Thyroid gland (tissue), 4 donors: Measurements from ENCODE around the gene ZCWPW1. TPM values are rescaled to one million over a fixed set of nuclear protein-coding genes. Genes with fewer than 3 reads are reported as not detected.
A peak's percentile ranks its signal among the peaks of the same experiment; 100 is the strongest.

Experiments used
- DNase-seq, 2 donors: peaks; one replicate each; pipeline ENCODE4 v3.0.0-alpha.2; 2019
- H3K27ac ChIP-seq, 3 donors: fragments of 200-600 bp; sonication (generic); 1 replicate in 2 of 3; 2 replicates in 1 of 3; pipeline ENCODE4 v1.5.1; 2016 to 2019; ENCODE audit warnings: mild to moderate bottlenecking in 1 of 3, moderate library complexity in 1 of 3
- H3K27me3 ChIP-seq: fragments of 200-600 bp; sonication (generic); one replicate; pipeline ENCODE4 v1.5.1; 2019
- H3K36me3 ChIP-seq, 2 donors: fragments of 200-600 bp; sonication (generic); one replicate each; pipeline ENCODE4 v1.5.1; 2016 to 2019
- H3K4me1 ChIP-seq, 2 donors: fragments of 200-600 bp; sonication (generic); one replicate each; pipeline ENCODE4 v1.5.1; 2017 to 2019
- H3K4me3 ChIP-seq, 3 donors: fragments of 200-600 bp; sonication (generic); replicated peaks in 1 of 3; 1 replicate in 2 of 3; 2 replicates in 1 of 3; pipeline ENCODE4 v1.5.1; 2016; ENCODE audit warnings: mild to moderate bottlenecking in 1 of 3
- H3K9me3 ChIP-seq: fragments of 200-600 bp; sonication (generic); one replicate; pipeline ENCODE4 v1.5.1; 2017
- POLR2A ChIP-seq, 2 donors: fragments of 450-650 bp; IDR thresholded peaks; one replicate each; pipeline ENCODE4 v1.6.1; 2017; ENCODE audit warnings: antibody characterized with exemption in 2 of 2, mild to moderate bottlenecking in 2 of 2, moderate library complexity in 1 of 2
- WGBS, 2 donors: methylation state at CpG; one replicate each; pipeline ENCODE4 v1.1.5; 2017; 5-methylcytosine and 5-hydroxymethylcytosine counted together
- intact Hi-C: fragments of 100-400 bp; cut with DNase I; formaldehyde crosslinking; loops from one replicate; pipeline ENCODE4 v1.15.1; 2023
- total RNA-seq, 4 donors: library from RNA; depleted of rRNA; stranded (reverse); fragments of >200 nt; gene quantifications; one replicate each; pipeline ENCODE4 v1.2.3, GENCODE V29; 2016
- TF ChIP-seq, protein P1 (sequence below), 6 experiments: fragments of 200-600 bp in 3 of 6; fragments of 450-650 bp in 3 of 6; sonication (generic) in 3 of 6; IDR thresholded peaks; one replicate each; pipeline ENCODE4 v1.5.1; 2016 to 2019; ENCODE audit warnings: antibody characterized with exemption in 6 of 6, mild to moderate bottlenecking in 2 of 6, inconsistent platforms in 1 of 6, moderate library complexity in 1 of 6

ZCWPW1 gene
- total RNA-seq, 4 donors from 2014 or later, result 3.6 to 7.1 (median 4.3) TPM

DNA sequence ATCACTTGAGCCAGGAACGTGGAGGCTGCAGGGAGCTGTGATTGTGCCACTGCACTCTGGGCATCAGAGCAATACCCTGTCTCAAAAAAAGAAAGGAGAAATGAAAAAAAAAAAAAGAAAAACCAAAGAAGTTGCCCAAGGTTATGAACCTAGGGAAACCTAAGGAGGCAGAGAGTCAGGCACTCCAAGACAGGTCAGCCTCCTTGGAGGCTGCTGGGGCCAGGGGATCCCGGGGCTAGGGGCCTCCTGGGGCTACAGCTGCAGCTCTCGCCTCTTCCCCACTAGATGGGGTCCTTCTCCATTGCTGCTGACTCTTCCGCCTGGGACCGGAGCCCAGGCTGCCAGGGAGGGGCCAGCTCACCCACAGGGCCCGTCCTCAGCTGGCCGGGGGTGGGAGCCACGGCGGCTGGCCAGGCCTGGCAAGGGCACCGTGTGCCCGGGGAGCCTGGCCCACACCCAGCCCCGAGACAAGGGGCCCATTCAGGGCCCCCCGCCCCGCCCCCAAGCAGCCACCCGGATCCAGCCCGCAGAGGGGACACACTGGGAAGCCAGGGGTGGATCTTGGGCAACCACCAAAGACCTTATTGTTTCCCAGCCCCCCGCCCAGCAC, 37.3 kb upstream of the ZCWPW1 start:
- H3K27me3 ChIP-seq, result no peaks in the 10 kb centered on the region
- intact Hi-C loops, result loop anchor here (2.0 to 10.0 kb wide), 3 partner anchors 95 to 259 kb away; partner anchors contain the start of gene EPO
- H3K27ac ChIP-seq, result peak overlapping the region; percentile 50 to 80 (median 80)
- TF ChIP-seq, protein P1, sequence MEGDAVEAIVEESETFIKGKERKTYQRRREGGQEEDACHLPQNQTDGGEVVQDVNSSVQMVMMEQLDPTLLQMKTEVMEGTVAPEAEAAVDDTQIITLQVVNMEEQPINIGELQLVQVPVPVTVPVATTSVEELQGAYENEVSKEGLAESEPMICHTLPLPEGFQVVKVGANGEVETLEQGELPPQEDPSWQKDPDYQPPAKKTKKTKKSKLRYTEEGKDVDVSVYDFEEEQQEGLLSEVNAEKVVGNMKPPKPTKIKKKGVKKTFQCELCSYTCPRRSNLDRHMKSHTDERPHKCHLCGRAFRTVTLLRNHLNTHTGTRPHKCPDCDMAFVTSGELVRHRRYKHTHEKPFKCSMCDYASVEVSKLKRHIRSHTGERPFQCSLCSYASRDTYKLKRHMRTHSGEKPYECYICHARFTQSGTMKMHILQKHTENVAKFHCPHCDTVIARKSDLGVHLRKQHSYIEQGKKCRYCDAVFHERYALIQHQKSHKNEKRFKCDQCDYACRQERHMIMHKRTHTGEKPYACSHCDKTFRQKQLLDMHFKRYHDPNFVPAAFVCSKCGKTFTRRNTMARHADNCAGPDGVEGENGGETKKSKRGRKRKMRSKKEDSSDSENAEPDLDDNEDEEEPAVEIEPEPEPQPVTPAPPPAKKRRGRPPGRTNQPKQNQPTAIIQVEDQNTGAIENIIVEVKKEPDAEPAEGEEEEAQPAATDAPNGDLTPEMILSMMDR (IDR thresholded peaks at IDR 0.05), result peak; percentile 60 to 82 (median 74)
- TF ChIP-seq POLR2A (IDR thresholded peaks at IDR 0.05), result no peak
- peaks cover 0 to 5% of the 10 kb centered on the region in 2 donors for H3K36me3 ChIP-seq
- no peak overlapping the region for H3K4me3 ChIP-seq
- DNase-seq, result peak; percentile 93 to 94
- H3K4me1 ChIP-seq, result peaks cover 18 to 32% of the 10 kb centered on the region in 2 donors
- no peaks in the 10 kb centered on the region for H3K9me3 ChIP-seq
- WGBS, 2 donors, result 7 to 28% methylated on average over 8 to 13 of the region's 17 CpGs

DNA sequence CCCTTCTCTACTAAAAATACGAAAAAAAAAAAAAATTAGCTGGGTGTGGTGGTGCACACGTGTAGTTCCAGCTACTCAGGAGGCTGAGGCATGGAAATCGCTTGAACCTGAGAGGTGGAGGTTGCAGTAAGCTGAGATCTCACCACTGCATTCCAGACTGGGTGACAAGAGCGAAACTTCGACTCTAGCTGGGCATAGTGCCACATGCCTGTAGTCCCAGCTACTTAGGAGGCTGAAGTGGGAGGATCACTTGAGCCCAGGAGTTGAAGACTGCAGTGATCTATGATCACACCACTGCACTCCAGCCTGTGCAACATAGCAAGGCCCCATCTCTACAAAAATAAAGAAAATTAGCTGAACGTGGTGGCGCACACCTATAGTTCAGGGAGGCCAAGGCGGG, 36.8 kb upstream of the ZCWPW1 start:
- no peak for DNase-seq
- intact Hi-C loops, result loop anchor here (10.0 kb wide), 2 partner anchors 220 to 260 kb away; partner anchors contain the start of gene EPO
- no peak for TF ChIP-seq POLR2A (IDR thresholded peaks at IDR 0.05)
- TF ChIP-seq, protein P1 (IDR thresholded peaks at IDR 0.05), result no peak
- 65 to 73% methylated on average over 8 of the region's 8 CpGs for WGBS, 2 donors
- Histone ChIP-seq H3K9me3 (no peaks in the 10 kb centered on the region), H3K27ac (peak overlapping the region; percentile 27 to 80 (median 80)), H3K4me3 (no peak overlapping the region), H3K27me3 (no peaks in the 10 kb centered on the region), H3K4me1 (peaks cover 18 to 32% of the 10 kb centered on the region in 2 donors), H3K36me3 (peaks cover 0 to 5% of the 10 kb centered on the region in 2 donors)

DNA sequence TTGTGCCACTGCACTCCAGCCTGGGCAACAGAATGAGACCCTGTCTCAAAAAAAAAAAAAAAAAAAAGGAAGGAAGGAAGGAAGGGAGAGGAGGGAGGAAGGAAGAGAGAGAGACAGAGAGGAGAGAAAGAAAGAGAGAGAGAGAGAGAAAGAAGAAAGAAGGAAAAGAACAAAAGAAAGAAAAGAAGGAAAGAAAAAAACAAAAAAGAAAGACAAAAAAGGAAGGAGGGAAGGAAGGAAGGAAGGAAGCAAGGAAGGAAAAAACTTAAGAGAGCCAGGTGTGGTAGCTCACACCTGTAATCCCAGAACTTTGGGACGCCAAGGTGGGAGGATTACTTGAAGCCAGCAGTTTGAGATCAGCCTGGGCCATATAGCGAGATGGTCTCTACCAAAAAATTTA, 36.3 kb upstream of the ZCWPW1 start:
- 90 to 94% methylated on average over 2 of the region's 2 CpGs for WGBS, 2 donors
- Histone ChIP-seq H3K27ac (no peak overlapping the region), H3K36me3 (peaks cover 0 to 5% of the 10 kb centered on the region in 2 donors), H3K27me3 (no peaks in the 10 kb centered on the region), H3K4me1 (peaks cover 18 to 32% of the 10 kb centered on the region in 2 donors), H3K4me3 (no peak overlapping the region), H3K9me3 (no peaks in the 10 kb centered on the region)
- TF ChIP-seq, protein P1 (IDR thresholded peaks at IDR 0.05), result no peak
- TF ChIP-seq POLR2A (IDR thresholded peaks at IDR 0.05), result no peak
- intact Hi-C loops, result loop anchor here (10.0 kb wide), 2 partner anchors 220 to 260 kb away; partner anchors contain the start of gene EPO
- DNase-seq, result no peak

DNA sequence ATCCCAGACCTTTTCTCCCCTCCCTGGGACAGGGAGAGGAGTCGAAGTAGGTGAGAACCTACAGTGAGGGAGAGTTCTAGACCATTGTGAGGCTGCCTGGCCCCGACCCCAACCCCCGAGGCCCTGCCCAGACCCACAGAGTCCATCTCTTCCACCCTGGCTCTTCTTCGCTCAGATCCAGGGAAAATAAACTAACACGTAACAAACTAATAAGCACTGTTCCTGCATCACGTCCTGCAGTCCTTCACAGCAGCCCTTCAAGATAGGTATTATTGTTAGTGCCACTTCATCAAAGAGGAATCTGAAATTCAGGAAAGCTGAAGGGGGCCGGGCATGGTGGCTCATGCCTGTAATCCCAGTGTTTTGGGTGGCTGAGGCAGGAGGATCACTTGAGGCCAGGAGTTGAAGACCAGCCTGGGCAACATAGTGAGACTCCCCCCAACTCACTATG, 35.7 kb upstream of the ZCWPW1 start, which contains the start of gene SPACDR:
SPACDR (minus strand) TSS at position 51 of the 451 bp plus-strand sequence. CDS start 235 bp downstream, outside the sequence.
- intact Hi-C loops, result loop anchor here (10.0 kb wide), 2 partner anchors 221 to 261 kb away; partner anchors contain the start of gene EPO
- Histone ChIP-seq H3K27ac (no peak within 1 kb of the TSS), H3K4me1 (peaks cover 18 to 26% of the 10 kb centered on the region in 2 donors), H3K36me3 (peaks cover 0 to 5% of the 10 kb centered on the region in 2 donors), H3K4me3 (no peak within 1 kb of the TSS), H3K9me3 (no peaks in the 10 kb centered on the region), H3K27me3 (no peaks in the 10 kb centered on the region)
- no peak for DNase-seq
- WGBS, 2 donors, result 73% methylated on average over 7 of the region's 7 CpGs
- no peak for TF ChIP-seq POLR2A (IDR thresholded peaks at IDR 0.05)
- TF ChIP-seq, protein P1 (IDR thresholded peaks at IDR 0.05), result no peak

DNA sequence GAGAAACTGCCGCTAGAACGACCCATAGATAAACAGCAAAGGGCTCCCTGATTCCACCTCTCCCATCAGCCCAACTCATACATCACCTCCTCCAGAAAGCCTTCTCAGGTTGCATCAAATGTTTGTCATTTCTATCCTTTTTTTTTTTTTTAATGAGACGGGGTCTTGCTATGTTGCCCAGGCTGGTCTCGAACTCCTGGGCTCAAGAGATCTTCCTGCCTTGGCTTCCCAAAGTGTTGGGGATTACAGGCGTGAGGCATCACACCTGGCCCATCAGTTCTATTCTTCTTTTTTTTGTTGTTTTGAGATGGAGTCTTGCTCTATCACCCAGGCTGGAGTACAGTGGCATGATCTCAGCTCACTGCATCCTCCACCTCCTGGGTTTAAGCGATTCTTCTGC, 28.5 kb upstream of the ZCWPW1 start:
- H3K4me3 ChIP-seq, result no peak overlapping the region
- no peak overlapping the region for H3K27ac ChIP-seq
- 92 to 96% methylated on average over 6 of the region's 6 CpGs for WGBS, 2 donors
- DNase-seq, result no peak
- TF ChIP-seq, protein P1 (IDR thresholded peaks at IDR 0.05), result no peak
- no peak for TF ChIP-seq POLR2A (IDR thresholded peaks at IDR 0.05)
- no peaks in the 10 kb centered on the region for H3K9me3 ChIP-seq
- intact Hi-C loops, result no loop called here
- no peaks in the 10 kb centered on the region for H3K36me3 ChIP-seq
- no peaks in the 10 kb centered on the region for H3K4me1 ChIP-seq
- H3K27me3 ChIP-seq, result no peaks in the 10 kb centered on the region
